ENCODE results near the gene KIAA1217. TPM values are rescaled to one million over a fixed set of nuclear protein-coding genes. Genes with fewer than 3 reads are reported as not detected.

KIAA1217 gene
- total and polyA plus RNA-seq, 2 of the 8 experiments (the other 6 are each of a cell fraction or from before 2014, with no cell fraction given), result 4.5 to 15.6 TPM

DNA sequence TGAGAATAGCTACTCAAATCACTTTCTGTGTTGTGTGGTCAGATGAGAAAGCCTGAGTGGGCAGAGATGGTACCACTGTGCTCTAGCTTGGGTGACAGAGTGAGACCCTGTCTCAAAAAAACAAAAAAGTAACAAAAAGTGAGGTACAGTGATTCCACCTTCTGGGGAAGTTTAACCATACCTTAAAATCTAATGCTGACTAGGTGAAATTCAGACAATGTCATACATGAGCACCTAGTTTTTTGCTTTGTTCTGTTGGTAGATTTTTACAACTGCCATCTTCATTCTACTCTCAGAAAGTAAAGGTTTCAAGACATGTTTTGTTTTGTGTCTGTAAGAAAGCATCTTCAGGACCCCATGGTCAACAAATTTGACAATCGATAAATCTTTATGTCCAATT is 370.5 kb downstream of the KIAA1217 start:
- CTCF ChIA-PET (ENCODE audit: partially characterized antibody), result interaction anchor here (0.9 to 1.2 kb wide), 2 partner anchors 11 to 22 kb away, joined by 3 to 5 read pairs; no protein-coding TSS in a partner anchor
- DNase-seq (ENCODE audit: low read depth in 1 of 2, low spot score in 2 of 2), result no peak
- 100% methylated on average over 1 of the region's 1 CpG; no CpG with 5 or more reads in 1 of the 2 experiments for WGBS, 2 experiments (ENCODE audit: extremely low coverage in 1 of 2, insufficient coverage in 1 of 2, insufficient read length in 1 of 2, insufficient replicate concordance in 2 of 2, low coverage in 1 of 2, low lambda C conversion rate in 2 of 2, missing lambda C conversion rate in 1 of 2)

More for the DNA sequence above, 370.5 kb downstream of the KIAA1217 start:
- Histone ChIP-seq H3K4me1 (replicated peaks in 1 of 4; ENCODE audit: control insufficient read depth in 3 of 4, insufficient read depth in 4 of 4, low read length in 3 of 4) (peaks cover 0 to 2% (median 0%) of the 10 kb centered on the region in 4 experiments; a peak in 3 of 7 replicates), H4K8ac (ENCODE audit: extremely low read depth, insufficient read depth, low read length) (no peak overlapping the region), H3K79me2 (ENCODE audit: control insufficient read depth in 1 of 2, insufficient read depth in 2 of 2, low read length in 2 of 2) (no peaks in the 10 kb centered on the region), H2BK15ac (ENCODE audit: low read length) (no peak overlapping the region), H3K27ac (ENCODE audit: low read depth, low read length) (no peak overlapping the region), H3K9ac (replicated peaks in 1 of 4; ENCODE audit: extremely low read depth in 1 of 4, low read depth in 3 of 4, low read length in 3 of 4) (no peak overlapping the region), H3K14ac (ENCODE audit: insufficient read length) (no peak overlapping the region), H3K4me3 (ENCODE audit: extremely low read depth in 1 of 4, insufficient read depth in 2 of 4, low read depth in 3 of 4, low read length in 4 of 4) (no peak overlapping the region), H4K91ac (replicated peaks; ENCODE audit: insufficient read length, low read length) (no peak overlapping the region), H4K20me1 (replicated peaks in 1 of 2; ENCODE audit: control insufficient read depth in 1 of 2, insufficient read depth in 2 of 2, low read length in 2 of 2) (no peaks in the 10 kb centered on the region), H3K18ac (ENCODE audit: extremely low read depth, low read length) (no peak overlapping the region), H4K5ac (ENCODE audit: insufficient read length, low read depth, low read length) (no peak overlapping the region), H3K79me1 (ENCODE audit: low read depth, low read length) (no peaks in the 10 kb centered on the region), H2AK5ac (ENCODE audit: low read depth, low read length) (no peak overlapping the region), H3K36me3 (ENCODE audit: control insufficient read depth in 2 of 4, insufficient read depth in 4 of 4, low read length in 3 of 4) (peaks cover 0 to 4% (median 1%) of the 10 kb centered on the region in 4 experiments; a peak in 1 of 8 replicates), H3K4me2 (ENCODE audit: insufficient read depth in 1 of 2, low read depth in 2 of 2, low read length in 2 of 2) (no peak overlapping the region), H3K56ac (replicated peaks; ENCODE audit: insufficient read length, low read depth, low read length) (no peak overlapping the region), H3K27me3 (replicated peaks in 1 of 4; ENCODE audit: control insufficient read depth in 3 of 4, extremely low read depth in 1 of 4, insufficient read depth in 3 of 4, low read length in 3 of 4) (peaks cover 0 to 1% (median 0%) of the 10 kb centered on the region in 4 experiments; a peak in 1 of 7 replicates), H3K4ac (replicated peaks; ENCODE audit: insufficient read length, low read depth, low read length) (no peak overlapping the region), H3K9me3 (ENCODE audit: insufficient read depth in 2 of 2, low read depth in 1 of 2, low read length in 1 of 2) (no peaks in the 10 kb centered on the region), H2AFZ (ENCODE audit: low read length) (no peak overlapping the region), H2BK20ac (ENCODE audit: low read length) (no peak overlapping the region), H3K23me2 (ENCODE audit: low read depth, low read length) (no peaks in the 10 kb centered on the region), H2BK5ac (ENCODE audit: low read depth, low read length) (no peak overlapping the region), H3K23ac (ENCODE audit: insufficient read length) (no peak overlapping the region), H2BK12ac (ENCODE audit: low read depth, low read length) (no peak overlapping the region), H2BK120ac (replicated peaks; ENCODE audit: low read depth, low read length) (no peak overlapping the region)
- POLR2A ChIA-PET (ENCODE audit: partially characterized antibody), result interaction anchor here (1.4 kb wide), 1 partner anchor 9 kb away, joined by 3 read pairs; no protein-coding TSS in a partner anchor
- no peak for FAIRE-seq
- TF ChIP-seq SIX5 (IDR thresholded peaks at IDR 0.05; ENCODE audit: low read depth, low read length) (no peak), CBX8 (IDR thresholded peaks at IDR 0.05; ENCODE audit: borderline replicate concordance, low read depth, low read length) (no peak), EZH2 (IDR thresholded peaks at IDR 0.05; ENCODE audit: low read depth, low read length, severe bottlenecking) (no peak), POLR2AphosphoS5 (IDR thresholded peaks at IDR 0.05; ENCODE audit: low read depth, low read length) (no peak), NRF1 (IDR thresholded peaks at IDR 0.05; ENCODE audit: low read depth, low read length) (no peak), POLR2A (IDR thresholded peaks at IDR 0.05; ENCODE audit: control extremely low read depth in 1 of 2, low read depth in 2 of 2, low read length in 2 of 2) (no peak), SIRT6 (IDR thresholded peaks at IDR 0.05; ENCODE audit: low read length) (no peak), ASH2L (IDR thresholded peaks at IDR 0.05; ENCODE audit: low read length) (no peak), GTF2F1 (IDR thresholded peaks at IDR 0.05; ENCODE audit: borderline replicate concordance, low read depth, low read length) (no peak), GABPA (IDR thresholded peaks at IDR 0.05; ENCODE audit: borderline replicate concordance, insufficient read depth, low read length) (no peak), YY1 (IDR thresholded peaks at IDR 0.05; ENCODE audit: low read depth, low read length) (no peak)

Data from H1 (cell line).